ENCODE measurements around the gene SEZ6L.

DNA sequence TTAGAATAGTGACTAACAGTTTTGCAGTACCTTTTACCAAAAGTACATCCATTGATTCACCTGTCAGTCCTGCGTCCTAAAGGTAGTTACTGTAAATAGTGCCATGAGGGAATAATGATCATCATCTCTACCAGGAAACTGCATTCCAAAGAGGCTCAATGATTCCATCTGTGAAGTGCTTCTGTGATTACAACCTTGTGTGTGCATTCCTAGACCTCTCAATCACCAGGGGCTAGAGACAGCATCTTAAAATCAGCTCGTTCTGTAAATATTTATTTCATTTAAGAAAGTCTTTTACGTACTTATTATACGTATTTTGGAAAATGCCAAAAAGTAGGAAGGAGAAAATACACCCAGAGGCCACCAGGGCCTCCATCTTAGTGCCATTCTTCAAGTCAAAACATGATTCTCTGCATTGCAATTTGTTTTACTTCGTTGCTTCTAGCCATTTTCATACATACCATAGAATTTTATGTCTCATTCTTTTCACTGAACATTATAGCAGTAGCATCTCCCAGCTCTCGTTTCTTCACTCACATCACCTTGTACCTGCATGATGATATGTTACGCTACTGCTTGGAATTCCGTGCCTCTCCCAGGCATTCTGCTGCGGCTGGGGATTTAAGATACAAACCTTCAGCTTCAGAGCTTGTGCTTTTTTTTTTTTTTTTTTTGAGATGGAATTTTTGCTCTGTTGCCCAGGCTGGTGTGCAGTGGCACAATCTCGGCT lies 117.0 kb downstream of the SEZ6L start:
- TF ChIP-seq, protein P1, sequence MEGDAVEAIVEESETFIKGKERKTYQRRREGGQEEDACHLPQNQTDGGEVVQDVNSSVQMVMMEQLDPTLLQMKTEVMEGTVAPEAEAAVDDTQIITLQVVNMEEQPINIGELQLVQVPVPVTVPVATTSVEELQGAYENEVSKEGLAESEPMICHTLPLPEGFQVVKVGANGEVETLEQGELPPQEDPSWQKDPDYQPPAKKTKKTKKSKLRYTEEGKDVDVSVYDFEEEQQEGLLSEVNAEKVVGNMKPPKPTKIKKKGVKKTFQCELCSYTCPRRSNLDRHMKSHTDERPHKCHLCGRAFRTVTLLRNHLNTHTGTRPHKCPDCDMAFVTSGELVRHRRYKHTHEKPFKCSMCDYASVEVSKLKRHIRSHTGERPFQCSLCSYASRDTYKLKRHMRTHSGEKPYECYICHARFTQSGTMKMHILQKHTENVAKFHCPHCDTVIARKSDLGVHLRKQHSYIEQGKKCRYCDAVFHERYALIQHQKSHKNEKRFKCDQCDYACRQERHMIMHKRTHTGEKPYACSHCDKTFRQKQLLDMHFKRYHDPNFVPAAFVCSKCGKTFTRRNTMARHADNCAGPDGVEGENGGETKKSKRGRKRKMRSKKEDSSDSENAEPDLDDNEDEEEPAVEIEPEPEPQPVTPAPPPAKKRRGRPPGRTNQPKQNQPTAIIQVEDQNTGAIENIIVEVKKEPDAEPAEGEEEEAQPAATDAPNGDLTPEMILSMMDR (IDR thresholded peaks at IDR 0.05): no peak
- TF ChIP-seq POLR2A (IDR thresholded peaks at IDR 0.05): no peak
